Panc1 (cell line): ENCODE data around the gene TMEM163. TPM values are rescaled to one million over a fixed set of nuclear protein-coding genes. Genes with fewer than 3 reads are reported as not detected.

ENCODE experiments used
- ATAC-seq: fragments of 200-7000 bp; cut with Tn5 transposase; 2 replicates; pipeline ENCODE4 v1.9.1; 2020; ENCODE audit warnings: mild to moderate bottlenecking, moderate library complexity
- BruUV-seq: library from RNA; stranded (reverse); fragments of 400-500 nt; replicated peaks from 2 replicates; lab custom pipeline; 2021; lab: Mats Ljungman, UMichigan
- CTCF ChIA-PET: fragments of 300-600 bp; sonication (Branson Sonifier 250); formaldehyde crosslinking; loops from one replicate; lab custom pipeline; 2022; ENCODE audit warnings: antibody characterized with exemption; lab: Charles Lee
- POLR2A ChIA-PET: fragments of 300-600 bp; sonication (Branson Sonifier 250); formaldehyde crosslinking; loops from one replicate; lab custom pipeline; 2022; ENCODE audit warnings: antibody characterized with exemption; lab: Charles Lee
- DNase-seq: peaks from one replicate; pipeline ENCODE4 v3.0.0-alpha.2; 2010; ENCODE audit warnings: low read depth, low spot score
- H3K27ac ChIP-seq: 2 replicates; pipeline ENCODE4 v1.5.1; 2011; ENCODE audit warnings: mild to moderate bottlenecking, low read length, inconsistent platforms
- H3K27me3 ChIP-seq: fragments of 200-500 bp; sonication (Bioruptor generic); 2 replicates; pipeline ENCODE4 v1.6.0; 2014; ENCODE audit warnings: low read length, inconsistent platforms; ENCODE audit not compliant: control insufficient read depth, insufficient read depth
- H3K36me3 ChIP-seq: fragments of 200-500 bp; sonication (Bioruptor generic); 2 replicates; pipeline ENCODE4 v1.5.1; 2014; ENCODE audit warnings: inconsistent platforms, mild to moderate bottlenecking, low read length, moderate library complexity; ENCODE audit not compliant: control insufficient read depth, insufficient read depth
- H3K4me1 ChIP-seq: 2 replicates; pipeline ENCODE4 v1.5.1; 2011; ENCODE audit warnings: inconsistent platforms, mild to moderate bottlenecking, low read length, moderate library complexity; ENCODE audit not compliant: control insufficient read depth, insufficient read depth
- H3K4me3 ChIP-seq, 2 experiments: 2 replicates each; pipeline ENCODE4 v1.5.1; 2011 to 2012; ENCODE audit warnings: low read depth in 2 of 2, low read length in 2 of 2, mild to moderate bottlenecking in 2 of 2, inconsistent platforms in 1 of 2, moderate library complexity in 1 of 2
- H3K9me3 ChIP-seq: fragments of 200-500 bp; sonication (Bioruptor generic); 2 replicates; pipeline ENCODE4 v1.5.1; 2014; ENCODE audit warnings: low read depth, mild to moderate bottlenecking, inconsistent platforms, low read length, moderate library complexity; ENCODE audit not compliant: control insufficient read depth, insufficient read depth
- POLR2AphosphoS5 ChIP-seq: IDR thresholded peaks from 2 replicates; pipeline ENCODE4 v1.6.1; 2012; ENCODE audit warnings: mild to moderate bottlenecking, low read depth, low read length, moderate library complexity
- REST ChIP-seq, 2 experiments: IDR thresholded peaks; 2 replicates each; pipeline ENCODE4 v1.6.1; 2011 to 2012; ENCODE audit warnings: low read depth in 2 of 2, control low read depth in 1 of 2, low read length in 1 of 2, mild to moderate bottlenecking in 1 of 2, moderate library complexity in 1 of 2; ENCODE audit not compliant: insufficient read depth in 1 of 2
- SIN3A ChIP-seq: IDR thresholded peaks from 2 replicates; pipeline ENCODE4 v1.6.1; 2012; ENCODE audit warnings: low read depth, mild to moderate bottlenecking, low read length, moderate library complexity, borderline replicate concordance; ENCODE audit not compliant: insufficient read depth
- TCF7L2 ChIP-seq: IDR thresholded peaks from 2 replicates; pipeline ENCODE4 v1.6.1; 2011; ENCODE audit warnings: mild to moderate bottlenecking, low read depth, low read length, inconsistent platforms
- in situ Hi-C: cut with HindIII; loops from 2 replicates; pipeline ENCODE4 v1.10.0; 2016; ENCODE audit warnings: low sequenced_read_pairs, low pct_unique_long_range_greater_than_20kb
- intact Hi-C: fragments of 100-400 bp; cut with micrococcal nuclease; formaldehyde crosslinking; loops from one replicate; pipeline ENCODE4 v1.10.0; 2022; ENCODE audit not compliant: unreplicated experiment
- total RNA-seq: library from RNA; stranded (reverse); gene quantifications from one replicate; pipeline ENCODE4 v1.2.1, GENCODE V29; 2021; ENCODE audit not compliant: unreplicated experiment
- TF ChIP-seq, protein P1 (sequence below): fragments of 450-650 bp; IDR thresholded peaks from 2 replicates; pipeline ENCODE4 v1.5.1; 2017; ENCODE audit warnings: mild to moderate bottlenecking

Gene TMEM163
- total RNA-seq, 1 experiment from 2014 or later: not detected

DNA sequence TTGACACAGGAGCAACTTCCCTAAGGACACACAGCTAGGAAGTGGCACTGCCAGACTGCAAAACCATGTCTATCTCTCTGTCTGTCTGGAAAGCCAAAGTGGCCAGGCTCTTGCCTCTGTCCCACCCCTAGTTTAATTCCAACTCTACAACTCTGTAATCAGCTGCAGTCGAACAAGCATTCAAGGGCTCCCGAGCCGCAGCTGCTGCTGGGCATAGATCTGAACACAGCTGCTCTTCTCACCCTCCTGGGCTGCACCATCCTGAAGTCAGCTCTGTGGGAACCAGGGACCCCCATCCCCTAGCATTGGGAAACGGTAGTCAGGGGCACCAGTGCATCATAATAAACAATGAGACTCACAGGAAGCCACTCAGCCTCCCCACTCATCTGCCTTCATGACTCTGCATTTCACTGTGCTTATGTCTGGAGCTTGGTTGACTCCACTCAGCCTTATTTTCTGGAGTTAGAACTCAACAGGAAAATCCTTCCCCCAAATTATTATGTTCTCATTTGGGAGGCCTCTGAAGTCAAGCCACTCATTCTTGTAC is 44.4 kb upstream of the TMEM163 start:
- H3K9me3 ChIP-seq: no peaks in the 10 kb centered on the region
- H3K4me3 ChIP-seq: no peak overlapping the region
- H3K27me3 ChIP-seq: no peaks in the 10 kb centered on the region
- CTCF ChIA-PET: no interaction called here
- POLR2A ChIA-PET: no interaction called here
- no TSS peak for BruUV-seq
- H3K36me3 ChIP-seq: no peaks in the 10 kb centered on the region
- intact Hi-C loops: no loop called here
- no peaks in the 10 kb centered on the region for H3K4me1 ChIP-seq
- H3K27ac ChIP-seq: no peak overlapping the region
- TF ChIP-seq SIN3A (no peak), REST (IDR thresholded peaks at IDR 0.05; ENCODE audit: insufficient read depth in 1 of 2, low read depth in 2 of 2, low read length in 1 of 2) (no peak), POLR2AphosphoS5 (no peak), TCF7L2 (no peak)
- TF ChIP-seq, protein P1, sequence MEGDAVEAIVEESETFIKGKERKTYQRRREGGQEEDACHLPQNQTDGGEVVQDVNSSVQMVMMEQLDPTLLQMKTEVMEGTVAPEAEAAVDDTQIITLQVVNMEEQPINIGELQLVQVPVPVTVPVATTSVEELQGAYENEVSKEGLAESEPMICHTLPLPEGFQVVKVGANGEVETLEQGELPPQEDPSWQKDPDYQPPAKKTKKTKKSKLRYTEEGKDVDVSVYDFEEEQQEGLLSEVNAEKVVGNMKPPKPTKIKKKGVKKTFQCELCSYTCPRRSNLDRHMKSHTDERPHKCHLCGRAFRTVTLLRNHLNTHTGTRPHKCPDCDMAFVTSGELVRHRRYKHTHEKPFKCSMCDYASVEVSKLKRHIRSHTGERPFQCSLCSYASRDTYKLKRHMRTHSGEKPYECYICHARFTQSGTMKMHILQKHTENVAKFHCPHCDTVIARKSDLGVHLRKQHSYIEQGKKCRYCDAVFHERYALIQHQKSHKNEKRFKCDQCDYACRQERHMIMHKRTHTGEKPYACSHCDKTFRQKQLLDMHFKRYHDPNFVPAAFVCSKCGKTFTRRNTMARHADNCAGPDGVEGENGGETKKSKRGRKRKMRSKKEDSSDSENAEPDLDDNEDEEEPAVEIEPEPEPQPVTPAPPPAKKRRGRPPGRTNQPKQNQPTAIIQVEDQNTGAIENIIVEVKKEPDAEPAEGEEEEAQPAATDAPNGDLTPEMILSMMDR: no peak
- no peak for DNase-seq
- in situ Hi-C loops: no loop called here
- no peak for ATAC-seq

GRCh38 chr2:134762508-134762907 is 43.7 kb upstream of the TMEM163 start:
- ChIA-PET CTCF (no interaction called here), POLR2A (no interaction called here)
- Histone ChIP-seq H3K4me3 (no peak overlapping the region), H3K36me3 (no peaks in the 10 kb centered on the region), H3K27ac (no peak overlapping the region), H3K9me3 (no peaks in the 10 kb centered on the region), H3K4me1 (no peaks in the 10 kb centered on the region), H3K27me3 (no peaks in the 10 kb centered on the region)
- DNase-seq (no peak), ATAC-seq (no peak)
- no peak for TF ChIP-seq REST (IDR thresholded peaks at IDR 0.05; ENCODE audit: insufficient read depth in 1 of 2, low read depth in 2 of 2, low read length in 1 of 2)
- TF ChIP-seq POLR2AphosphoS5: no peak
- no peak for TF ChIP-seq TCF7L2
- no peak for TF ChIP-seq SIN3A
- TF ChIP-seq, protein P1: no peak
- in situ Hi-C loops (no loop called here), intact Hi-C loops (no loop called here)
- BruUV-seq: no TSS peak
